Mucosa of rectum (tissue), 2 donors: ENCODE data around the gene EXOSC10.
"Not testable (repeated sequence)": the region's sequence is repeated elsewhere in the genome, so short reads cannot be mapped to it uniquely, and the experiment has no call there.

Experiments
- H3K27ac ChIP-seq, 2 donors: one replicate each; pipeline ENCODE4 v1.7.0; 2013; ENCODE audit warnings: inconsistent platforms in 2 of 2, low read depth in 2 of 2, low read length in 2 of 2
- H3K27me3 ChIP-seq, 2 donors: one replicate each; pipeline ENCODE4 v1.7.0; 2013; ENCODE audit warnings: low read length in 2 of 2; ENCODE audit not compliant: control insufficient read depth in 2 of 2, insufficient read depth in 2 of 2
- H3K36me3 ChIP-seq, 2 donors: one replicate each; pipeline ENCODE4 v1.7.0; 2013; ENCODE audit warnings: low read length in 2 of 2; ENCODE audit not compliant: control insufficient read depth in 2 of 2, insufficient read depth in 2 of 2
- H3K4me1 ChIP-seq, 2 donors: one replicate each; pipeline ENCODE4 v1.7.0; 2013; ENCODE audit warnings: low read length in 2 of 2, mild to moderate bottlenecking in 1 of 2; ENCODE audit not compliant: control insufficient read depth in 2 of 2, insufficient read depth in 2 of 2
- H3K4me3 ChIP-seq, 2 donors: one replicate each; pipeline ENCODE4 v1.7.0; 2013; ENCODE audit warnings: low read length in 2 of 2
- H3K9ac ChIP-seq, 2 donors: one replicate each; pipeline ENCODE4 v1.7.0; 2013; ENCODE audit warnings: low read length in 2 of 2, low read depth in 1 of 2, mild to moderate bottlenecking in 1 of 2
- H3K9me3 ChIP-seq, 2 donors: one replicate each; pipeline ENCODE4 v1.7.0; 2013; ENCODE audit warnings: low read length in 2 of 2; ENCODE audit not compliant: control insufficient read depth in 2 of 2
- donor health status: healthy.
- donor health status: Normal muscosa, but diverticular disease.

EXOSC10 gene

DNA sequence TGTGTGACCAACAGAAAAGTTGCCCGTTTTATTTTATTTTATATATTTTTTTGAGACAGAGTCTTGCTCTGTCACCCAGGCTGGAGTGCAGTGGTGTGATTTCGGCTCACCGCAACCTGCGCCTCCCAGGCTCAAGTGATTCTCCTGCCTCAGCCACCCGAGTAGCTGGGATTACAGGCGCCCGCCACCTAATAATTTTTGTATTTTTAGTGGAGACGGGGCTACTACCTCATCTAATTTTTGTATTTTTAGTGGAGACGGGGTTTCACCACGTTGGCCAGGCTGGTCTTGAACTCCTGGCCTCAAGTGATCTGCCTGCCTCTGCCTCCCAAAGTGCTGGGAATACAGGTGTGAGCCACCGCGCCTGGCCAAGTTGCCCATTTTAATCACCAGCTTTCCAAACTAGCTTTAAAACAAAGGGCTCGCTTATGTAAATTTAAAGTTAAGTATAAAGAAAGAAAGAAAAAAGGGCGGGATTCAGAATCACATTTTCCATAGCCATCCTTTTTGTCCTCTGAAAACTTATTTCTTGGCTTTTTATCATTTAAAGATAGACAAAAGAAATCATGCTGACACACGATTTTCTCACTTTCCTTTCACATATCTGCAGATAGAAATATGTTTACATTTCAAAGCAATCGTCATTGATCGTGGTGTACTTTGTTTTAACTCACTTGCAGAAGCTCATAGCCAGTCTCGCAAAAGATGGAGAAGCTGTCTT is 62.5 kb downstream of the EXOSC10 start:
- not testable (repeated sequence) for H3K4me3 ChIP-seq

DNA sequence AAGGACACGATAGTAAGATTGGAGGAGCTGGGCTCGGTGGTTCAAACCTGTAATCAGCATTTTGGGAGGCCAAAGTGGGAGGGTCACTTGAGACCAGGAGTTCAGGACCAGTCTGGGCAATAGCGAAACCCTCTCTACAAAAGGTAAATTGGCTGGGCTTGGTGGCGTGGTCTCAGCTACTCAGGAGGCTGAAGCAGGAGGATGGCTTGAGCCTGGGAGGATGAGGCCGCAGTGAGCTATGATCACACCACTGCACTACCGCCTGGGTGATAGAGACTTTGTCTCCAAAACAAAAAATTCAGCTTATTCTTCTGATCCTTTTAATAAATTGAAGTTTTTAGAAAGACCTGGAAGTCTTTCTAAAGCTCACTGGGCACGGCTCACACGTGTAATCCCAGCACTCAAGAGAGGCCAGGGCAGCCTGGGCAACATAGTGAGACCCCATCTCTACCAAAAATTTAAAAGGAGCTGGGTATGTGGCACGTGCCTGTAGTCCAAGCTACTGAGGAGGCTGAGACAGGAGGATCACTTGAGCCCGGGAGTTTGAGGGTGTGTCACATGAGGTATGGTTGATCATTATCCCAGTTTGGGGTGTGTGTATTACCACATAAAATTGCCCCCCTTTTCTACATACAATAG is 67.9 kb downstream of the EXOSC10 start:
- no peaks in the 10 kb centered on the region for H3K27me3 ChIP-seq
- no peak overlapping the region for H3K9ac ChIP-seq
- H3K27ac ChIP-seq = no peak overlapping the region
- no peaks in the 10 kb centered on the region for H3K9me3 ChIP-seq
- H3K4me3 ChIP-seq = no peak overlapping the region
- H3K4me1 ChIP-seq = no peaks in the 10 kb centered on the region
- peaks cover 4 to 20% of the 10 kb centered on the region in 2 donors for H3K36me3 ChIP-seq

More for the DNA sequence above, 62.5 kb downstream of the EXOSC10 start:
- H3K27ac ChIP-seq, H3K27me3 ChIP-seq, H3K9me3 ChIP-seq, H3K9ac ChIP-seq, H3K4me1 ChIP-seq, H3K36me3 ChIP-seq: not testable (repeated sequence)

DNA sequence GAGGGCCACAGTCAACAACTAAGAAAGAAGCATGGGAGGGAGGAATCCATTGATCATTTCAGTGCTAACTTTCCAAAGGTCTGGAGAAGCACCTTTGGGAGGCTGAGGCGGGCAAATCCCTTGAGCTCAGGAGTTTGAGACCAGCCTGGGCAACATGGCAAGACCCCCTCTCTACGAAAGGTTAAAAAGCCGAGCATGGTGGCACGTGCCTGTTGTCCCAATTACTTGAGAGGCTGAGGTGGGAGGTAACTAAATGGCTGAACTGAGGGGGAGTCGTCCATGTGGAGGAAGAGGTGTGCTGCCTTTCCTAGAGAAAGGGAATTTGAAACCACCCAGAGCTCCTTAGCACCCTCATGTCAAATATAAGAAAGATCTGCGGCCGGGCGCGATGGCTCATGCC is 68.8 kb downstream of the EXOSC10 start:
- Histone ChIP-seq H3K27me3 (no peaks in the 10 kb centered on the region), H3K27ac (no peak overlapping the region), H3K4me3 (no peak overlapping the region), H3K4me1 (no peaks in the 10 kb centered on the region), H3K36me3 (peaks cover 12 to 29% of the 10 kb centered on the region in 2 donors), H3K9ac (no peak overlapping the region), H3K9me3 (no peaks in the 10 kb centered on the region)

DNA sequence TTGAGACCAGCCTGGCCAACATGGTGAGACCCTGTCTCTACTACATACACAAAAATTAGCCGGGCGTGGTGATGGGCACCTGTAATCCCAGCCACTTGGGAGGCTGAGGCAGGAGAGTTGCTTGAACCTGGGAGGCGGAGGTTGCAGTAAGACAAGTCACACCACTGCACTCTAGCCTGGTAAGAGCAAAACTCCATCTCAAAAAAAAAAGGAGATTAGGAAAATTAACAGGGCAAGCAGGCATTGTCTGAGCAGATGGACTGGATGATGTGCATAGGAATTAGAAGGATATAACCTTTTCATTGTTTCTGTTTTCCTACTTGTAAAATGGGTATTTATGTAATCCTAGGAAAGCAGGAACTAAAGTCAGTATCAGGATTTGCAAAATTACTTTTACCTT is 71.7 kb downstream of the EXOSC10 start:
- H3K27ac ChIP-seq = no peak overlapping the region
- H3K4me3 ChIP-seq = no peak overlapping the region
- no peaks in the 10 kb centered on the region for H3K9me3 ChIP-seq
- H3K4me1 ChIP-seq = no peaks in the 10 kb centered on the region
- H3K27me3 ChIP-seq = no peaks in the 10 kb centered on the region
- H3K9ac ChIP-seq = no peak overlapping the region
- H3K36me3 ChIP-seq = peaks cover 37 to 52% of the 10 kb centered on the region in 2 donors

DNA sequence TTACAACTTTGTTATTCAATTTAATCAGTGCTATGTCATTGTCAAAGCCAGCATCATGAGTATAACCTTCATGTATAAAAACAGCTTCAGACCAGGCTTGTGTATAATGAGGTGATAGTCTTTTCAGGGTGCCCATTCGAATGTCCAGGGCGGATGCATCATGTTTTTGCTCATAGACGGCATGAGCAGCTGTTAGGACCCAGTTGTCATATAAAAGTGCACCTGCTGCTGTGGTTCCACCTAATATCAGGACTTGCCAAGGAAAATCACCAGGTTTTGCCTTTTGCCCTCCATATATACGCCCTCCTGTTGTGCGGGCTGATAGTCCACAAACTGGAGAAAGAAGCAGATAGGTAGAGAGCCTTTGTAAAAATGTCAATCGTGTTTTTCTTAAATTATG is 72.4 kb downstream of the EXOSC10 start:
- H3K4me3 ChIP-seq = no peak overlapping the region

DNA sequence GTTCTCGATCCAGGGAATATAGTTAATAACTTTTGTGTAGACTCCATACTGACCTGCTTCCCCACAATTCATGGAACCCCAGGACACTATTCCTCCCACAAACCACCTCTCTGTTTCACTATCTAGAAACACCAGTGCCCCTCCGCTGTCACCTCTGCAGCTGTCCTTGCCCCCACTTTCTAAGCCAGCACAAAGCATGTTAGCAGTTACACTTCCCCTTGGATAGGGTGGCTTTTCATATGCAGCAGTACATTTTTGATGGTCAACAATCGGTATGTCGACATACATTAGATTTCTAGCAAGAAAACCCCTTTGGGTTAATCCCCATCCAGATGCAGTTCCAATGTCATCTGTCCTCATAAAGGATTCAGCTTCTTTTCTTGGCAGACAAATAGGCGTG is 72.8 kb downstream of the EXOSC10 start:
- Histone ChIP-seq H3K27ac (no peak overlapping the region), H3K9ac (no peak overlapping the region), H3K36me3 (peaks cover 43 to 60% of the 10 kb centered on the region in 2 donors), H3K9me3 (no peaks in the 10 kb centered on the region), H3K4me1 (no peaks in the 10 kb centered on the region), H3K4me3 (no peak overlapping the region), H3K27me3 (no peaks in the 10 kb centered on the region)

More for the DNA sequence above, 72.4 kb downstream of the EXOSC10 start:
- Histone ChIP-seq H3K4me1 (no peaks in the 10 kb centered on the region), H3K27ac (no peak overlapping the region), H3K9ac (no peak overlapping the region), H3K9me3 (no peaks in the 10 kb centered on the region), H3K36me3 (peaks cover 39 to 56% of the 10 kb centered on the region in 2 donors), H3K27me3 (no peaks in the 10 kb centered on the region)

DNA sequence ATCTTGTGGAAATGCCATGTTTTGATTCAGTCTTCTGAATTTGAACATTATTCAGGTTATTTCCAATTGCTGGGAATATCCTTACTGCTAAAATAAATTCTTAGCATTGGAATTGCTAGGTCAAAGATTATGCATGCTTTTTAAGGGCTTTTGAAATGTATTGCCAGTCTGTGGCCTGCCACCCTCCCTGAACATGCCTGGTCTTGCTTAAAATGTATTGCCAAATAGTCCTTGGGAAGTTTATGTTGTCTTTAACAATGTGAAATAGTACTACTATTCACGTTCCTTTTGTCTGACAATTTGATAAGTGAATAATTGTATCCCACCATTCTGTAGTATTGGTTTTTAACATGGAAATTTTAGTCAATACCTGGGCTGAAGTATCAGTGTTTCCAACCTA is 73.6 kb downstream of the EXOSC10 start:
- Histone ChIP-seq H3K27me3 (no peaks in the 10 kb centered on the region), H3K36me3 (peaks cover 52 to 69% of the 10 kb centered on the region in 2 donors), H3K4me3 (no peak overlapping the region), H3K27ac (no peak overlapping the region), H3K9ac (no peak overlapping the region), H3K9me3 (no peaks in the 10 kb centered on the region), H3K4me1 (no peaks in the 10 kb centered on the region)

DNA sequence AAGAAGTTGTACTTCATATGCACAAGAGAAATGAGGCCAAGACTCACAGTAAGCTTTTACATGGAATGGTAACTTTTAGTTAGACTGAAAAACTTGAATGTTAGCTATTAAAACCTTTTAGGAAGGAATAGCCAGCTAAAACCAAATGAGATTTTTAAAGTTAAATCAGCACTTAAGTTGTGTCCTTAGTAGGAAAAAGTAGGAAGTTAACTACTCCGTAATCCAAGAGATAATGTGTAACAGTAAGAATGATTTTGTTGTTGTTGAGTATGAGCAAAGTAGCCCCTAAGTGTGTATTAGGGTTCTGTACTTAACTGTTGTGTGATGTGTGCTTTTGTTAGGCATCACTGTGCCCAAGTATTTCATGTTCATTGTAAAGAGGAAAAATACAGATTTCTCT is 74.1 kb downstream of the EXOSC10 start:
- no peak overlapping the region for H3K27ac ChIP-seq
- no peaks in the 10 kb centered on the region for H3K27me3 ChIP-seq
- H3K9ac ChIP-seq = no peak overlapping the region
- H3K4me1 ChIP-seq = no peaks in the 10 kb centered on the region
- H3K9me3 ChIP-seq = no peaks in the 10 kb centered on the region
- peaks cover 56 to 71% of the 10 kb centered on the region in 2 donors for H3K36me3 ChIP-seq
- no peak overlapping the region for H3K4me3 ChIP-seq

DNA sequence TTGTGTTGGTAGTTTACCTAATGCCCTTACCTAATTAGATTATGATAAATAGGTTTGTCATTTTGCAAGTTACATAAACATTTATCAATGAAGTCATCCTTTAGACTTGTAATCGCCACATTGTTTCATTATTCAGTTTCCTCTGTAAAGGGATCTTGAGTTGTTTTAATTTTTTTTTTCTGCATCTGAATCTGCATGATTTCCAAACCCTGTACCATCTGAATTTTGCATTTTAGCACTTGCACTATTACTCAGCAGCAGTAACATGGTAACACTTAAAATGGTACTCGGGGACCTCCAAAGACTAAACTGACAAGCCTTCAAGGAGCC is 74.8 kb downstream of the EXOSC10 start:
- H3K27ac ChIP-seq = no peak overlapping the region
- H3K36me3 ChIP-seq = peaks cover 60 to 70% of the 10 kb centered on the region in 2 donors
- no peaks in the 10 kb centered on the region for H3K27me3 ChIP-seq
- no peaks in the 10 kb centered on the region for H3K9me3 ChIP-seq
- H3K4me3 ChIP-seq = no peak overlapping the region
- no peak overlapping the region for H3K9ac ChIP-seq
- no peaks in the 10 kb centered on the region for H3K4me1 ChIP-seq

DNA sequence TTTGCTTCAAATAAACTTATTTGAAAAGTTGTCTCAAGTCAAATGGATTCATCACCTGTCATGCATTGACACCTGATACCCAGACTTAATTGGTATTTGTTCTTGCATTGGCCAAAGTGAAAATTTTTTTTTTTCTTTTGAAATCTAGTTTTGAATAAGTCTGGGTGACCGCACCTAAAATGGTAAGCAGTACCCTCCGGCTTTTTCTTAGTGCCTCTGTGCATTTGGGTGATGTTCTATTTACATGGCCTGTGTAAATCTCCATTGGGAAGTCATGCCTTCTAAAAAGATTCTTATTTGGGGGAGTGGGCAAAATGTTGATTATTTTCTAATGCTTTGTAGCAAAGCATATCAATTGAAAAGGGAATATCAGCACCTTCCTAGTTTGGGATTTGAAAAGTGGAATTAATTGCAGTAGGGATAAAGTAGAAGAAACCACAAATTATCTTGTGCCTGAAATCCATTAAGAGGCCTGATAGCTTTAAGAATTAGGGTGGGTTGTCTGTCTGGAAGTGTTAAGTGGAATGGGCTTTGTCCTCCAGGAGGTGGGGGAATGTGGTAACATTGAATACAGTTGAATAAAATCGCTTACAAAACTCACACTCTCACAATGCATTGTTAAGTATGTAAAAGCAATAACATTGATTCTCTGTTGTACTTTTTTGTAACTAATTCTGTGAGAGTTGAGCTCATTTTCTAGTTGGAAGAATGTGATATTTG is 75.4 kb downstream of the EXOSC10 start:
- H3K36me3 ChIP-seq = peaks cover 62 to 72% of the 10 kb centered on the region in 2 donors
- H3K9ac ChIP-seq = no peak overlapping the region
- no peaks in the 10 kb centered on the region for H3K9me3 ChIP-seq
- no peaks in the 10 kb centered on the region for H3K27me3 ChIP-seq
- no peak overlapping the region for H3K4me3 ChIP-seq
- H3K4me1 ChIP-seq = no peaks in the 10 kb centered on the region
- H3K27ac ChIP-seq = no peak overlapping the region
